ENCODE data around the gene GRIN2D. TPM values are rescaled to one million over a fixed set of nuclear protein-coding genes. Genes with fewer than 3 reads are reported as not detected.

Gene GRIN2D
- total and polyA plus RNA-seq, 2 of the 8 experiments (the other 6 are each of a cell fraction or from before 2014, with no cell fraction given), result 2.2 to 12.4 TPM

GRCh38 chr19:48361912-48362311 is 31.6 kb upstream of the GRIN2D start:
- H4K20me1 ChIP-seq (replicated peaks in 1 of 2; ENCODE audit: control insufficient read depth in 1 of 2, insufficient read depth in 2 of 2, low read length in 2 of 2), result no peaks in the 10 kb centered on the region
- no peak overlapping the region for H4K8ac ChIP-seq (ENCODE audit: extremely low read depth, insufficient read depth, low read length)
- H3K9ac ChIP-seq (replicated peaks in 1 of 4; ENCODE audit: extremely low read depth in 1 of 4, low read depth in 3 of 4, low read length in 3 of 4), result no peak overlapping the region
- H3K23ac ChIP-seq (ENCODE audit: insufficient read length), result no peak overlapping the region
- H2AK5ac ChIP-seq (ENCODE audit: low read depth, low read length), result no peak overlapping the region
- no peak overlapping the region for H3K4ac ChIP-seq (replicated peaks; ENCODE audit: insufficient read length, low read depth, low read length)
- no peak overlapping the region for H3K4me3 ChIP-seq (ENCODE audit: extremely low read depth in 1 of 4, insufficient read depth in 2 of 4, low read depth in 3 of 4, low read length in 4 of 4)
- no peak overlapping the region for H2BK120ac ChIP-seq (replicated peaks; ENCODE audit: low read depth, low read length)
- peaks cover 0 to 7% (median 2%) of the 10 kb centered on the region in 4 experiments; a peak in 2 of 7 replicates for H3K27me3 ChIP-seq (replicated peaks in 1 of 4; ENCODE audit: control insufficient read depth in 3 of 4, extremely low read depth in 1 of 4, insufficient read depth in 3 of 4, low read length in 3 of 4)
- H3K4me2 ChIP-seq (ENCODE audit: insufficient read depth in 1 of 2, low read depth in 2 of 2, low read length in 2 of 2), result no peak overlapping the region
- peaks cover 7% of the 10 kb centered on the region for H3K23me2 ChIP-seq (ENCODE audit: low read depth, low read length)
- FAIRE-seq, result no peak
- H2BK12ac ChIP-seq (ENCODE audit: low read depth, low read length), result no peak overlapping the region
- H2AFZ ChIP-seq (ENCODE audit: low read length), result no peak overlapping the region
- H2BK15ac ChIP-seq (ENCODE audit: low read length), result no peak overlapping the region
- no peak for DNase-seq (ENCODE audit: low read depth in 1 of 2, low spot score in 2 of 2)
- no peaks in the 10 kb centered on the region for H3K79me2 ChIP-seq (ENCODE audit: control insufficient read depth in 1 of 2, insufficient read depth in 2 of 2, low read length in 2 of 2)
- H3K4me1 ChIP-seq (replicated peaks in 1 of 4; ENCODE audit: control insufficient read depth in 3 of 4, insufficient read depth in 4 of 4, low read length in 3 of 4), result peaks cover 0 to 5% (median 4%) of the 10 kb centered on the region in 4 experiments; a peak in 4 of 7 replicates
- H3K36me3 ChIP-seq (ENCODE audit: control insufficient read depth in 2 of 4, insufficient read depth in 4 of 4, low read length in 3 of 4), result no peaks in the 10 kb centered on the region
- no peak overlapping the region for H3K14ac ChIP-seq (ENCODE audit: insufficient read length)
- CTCF ChIA-PET (ENCODE audit: partially characterized antibody), result interaction anchor here (0.8 to 2.6 kb wide), 3 partner anchors 12 to 29 kb away, joined by 4 to 12 read pairs (median 9); partner anchors contain the start of gene KDELR1
- no peak overlapping the region for H4K5ac ChIP-seq (ENCODE audit: insufficient read length, low read depth, low read length)
- H3K79me1 ChIP-seq (ENCODE audit: low read depth, low read length), result no peaks in the 10 kb centered on the region
- H3K56ac ChIP-seq (replicated peaks; ENCODE audit: insufficient read length, low read depth, low read length), result no peak overlapping the region
- H3K9me3 ChIP-seq (ENCODE audit: insufficient read depth in 2 of 2, low read depth in 1 of 2, low read length in 1 of 2), result no peaks in the 10 kb centered on the region
- POLR2A ChIA-PET (ENCODE audit: partially characterized antibody), result interaction anchor here (1.1 to 3.1 kb wide), 3 partner anchors 9 to 38 kb away, joined by 3 to 27 read pairs (median 3); partner anchors contain the start of gene KDELR1
- no peak overlapping the region for H3K18ac ChIP-seq (ENCODE audit: extremely low read depth, low read length)
- H2BK5ac ChIP-seq (ENCODE audit: low read depth, low read length), result no peak overlapping the region
- WGBS, 2 experiments (ENCODE audit: extremely low coverage in 1 of 2, insufficient coverage in 1 of 2, insufficient read length in 1 of 2, insufficient replicate concordance in 2 of 2, low coverage in 1 of 2, low lambda C conversion rate in 2 of 2, missing lambda C conversion rate in 1 of 2), result 95% methylated on average over 3 of the region's 3 CpGs; no CpG with 5 or more reads in 1 of the 2 experiments
- no peak overlapping the region for H3K27ac ChIP-seq (ENCODE audit: low read depth, low read length)
- no peak overlapping the region for H2BK20ac ChIP-seq (ENCODE audit: low read length)
- H4K91ac ChIP-seq (replicated peaks; ENCODE audit: insufficient read length, low read length), result no peak overlapping the region
- TF ChIP-seq, protein P1, sequence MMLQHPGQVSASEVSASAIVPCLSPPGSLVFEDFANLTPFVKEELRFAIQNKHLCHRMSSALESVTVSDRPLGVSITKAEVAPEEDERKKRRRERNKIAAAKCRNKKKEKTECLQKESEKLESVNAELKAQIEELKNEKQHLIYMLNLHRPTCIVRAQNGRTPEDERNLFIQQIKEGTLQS (IDR thresholded peaks at IDR 0.05; ENCODE audit: insufficient read depth, low read depth, low read length), result no peak
- no peak for TF ChIP-seq KDM4A (IDR thresholded peaks at IDR 0.05; ENCODE audit: low read depth, low read length, severe bottlenecking)
- TF ChIP-seq SIN3A (conservative IDR thresholded peaks at IDR 0.05 in 1 of 2, IDR thresholded peaks at IDR 0.05 in 1 of 2; ENCODE audit: low read depth in 1 of 2, low read length in 2 of 2), result no peak
- TF ChIP-seq CREB1 (IDR thresholded peaks at IDR 0.05), result no peak
- TF ChIP-seq ZNF274 (IDR thresholded peaks at IDR 0.05; ENCODE audit: borderline replicate concordance, extremely low read depth, low read length), result no peak
- TF ChIP-seq TBP (IDR thresholded peaks at IDR 0.05; ENCODE audit: low read depth, low read length), result no peak
- TF ChIP-seq SP1 (IDR thresholded peaks at IDR 0.05; ENCODE audit: low read depth, low read length), result no peak
- no peak for TF ChIP-seq TAF1 (IDR thresholded peaks at IDR 0.05; ENCODE audit: low read depth, low read length)
- TF ChIP-seq JUND (IDR thresholded peaks at IDR 0.05; ENCODE audit: low read length), result no peak
- TF ChIP-seq MAFK (IDR thresholded peaks at IDR 0.05; ENCODE audit: low read depth, low read length), result no peak
- TF ChIP-seq SIX5 (IDR thresholded peaks at IDR 0.05; ENCODE audit: low read depth, low read length), result no peak
- no peak for TF ChIP-seq EP300 (IDR thresholded peaks at IDR 0.05; ENCODE audit: borderline replicate concordance in 1 of 2, low read depth in 2 of 2, low read length in 2 of 2)
- no peak for TF ChIP-seq BRCA1 (IDR thresholded peaks at IDR 0.05; ENCODE audit: low read depth, low read length)
- TF ChIP-seq CEBPB (IDR thresholded peaks at IDR 0.05; ENCODE audit: low read depth, low read length), result no peak

Measured in H1 (cell line).